Astrocyte of the cerebellum (primary cell): Measurements from ENCODE around the gene PLA1A.

Source experiments
- DNase-seq: peaks from one replicate; pipeline ENCODE4 v3.0.0-alpha.2; 2011; ENCODE audit warnings: low read depth
- H3K4me3 ChIP-seq: 2 replicates; pipeline ENCODE4 v1.5.1; 2011; ENCODE audit warnings: mild to moderate bottlenecking, low read depth, low read length, moderate library complexity
- in situ Hi-C: cut with HindIII; loops from 2 replicates; pipeline ENCODE4 v1.10.0; 2017; ENCODE audit warnings: low sequenced_read_pairs
- TF ChIP-seq, protein P1 (sequence below): IDR thresholded peaks from 2 replicates; pipeline ENCODE4 v1.5.1; 2012; ENCODE audit warnings: low read length, low read depth, moderate library complexity, mild to moderate bottlenecking; ENCODE audit errors: missing control alignments

Gene PLA1A

DNA sequence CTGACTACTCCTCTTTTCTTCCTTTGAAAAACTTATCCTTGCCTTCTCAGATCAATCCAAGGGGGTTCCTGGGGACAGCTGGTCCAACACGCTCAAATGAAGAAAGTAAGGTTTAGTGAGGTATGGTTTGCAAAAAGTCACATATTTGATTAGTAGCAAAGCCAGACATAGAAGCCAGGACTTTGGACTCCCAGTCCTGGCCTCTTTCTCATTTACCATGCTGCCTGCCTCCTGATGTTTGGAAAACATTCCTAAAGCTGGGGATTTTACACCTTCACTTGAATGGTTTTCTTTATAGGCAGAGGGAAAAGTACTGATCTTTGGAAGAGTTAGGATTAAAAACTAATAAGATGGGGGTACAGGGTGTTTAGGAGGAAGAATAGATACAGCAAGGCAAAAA is 48.1 kb downstream of the PLA1A start:
- in situ Hi-C loops = no loop called here
- no peak for DNase-seq
- TF ChIP-seq, protein P1, sequence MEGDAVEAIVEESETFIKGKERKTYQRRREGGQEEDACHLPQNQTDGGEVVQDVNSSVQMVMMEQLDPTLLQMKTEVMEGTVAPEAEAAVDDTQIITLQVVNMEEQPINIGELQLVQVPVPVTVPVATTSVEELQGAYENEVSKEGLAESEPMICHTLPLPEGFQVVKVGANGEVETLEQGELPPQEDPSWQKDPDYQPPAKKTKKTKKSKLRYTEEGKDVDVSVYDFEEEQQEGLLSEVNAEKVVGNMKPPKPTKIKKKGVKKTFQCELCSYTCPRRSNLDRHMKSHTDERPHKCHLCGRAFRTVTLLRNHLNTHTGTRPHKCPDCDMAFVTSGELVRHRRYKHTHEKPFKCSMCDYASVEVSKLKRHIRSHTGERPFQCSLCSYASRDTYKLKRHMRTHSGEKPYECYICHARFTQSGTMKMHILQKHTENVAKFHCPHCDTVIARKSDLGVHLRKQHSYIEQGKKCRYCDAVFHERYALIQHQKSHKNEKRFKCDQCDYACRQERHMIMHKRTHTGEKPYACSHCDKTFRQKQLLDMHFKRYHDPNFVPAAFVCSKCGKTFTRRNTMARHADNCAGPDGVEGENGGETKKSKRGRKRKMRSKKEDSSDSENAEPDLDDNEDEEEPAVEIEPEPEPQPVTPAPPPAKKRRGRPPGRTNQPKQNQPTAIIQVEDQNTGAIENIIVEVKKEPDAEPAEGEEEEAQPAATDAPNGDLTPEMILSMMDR = no peak
- no peak overlapping the region for H3K4me3 ChIP-seq

DNA sequence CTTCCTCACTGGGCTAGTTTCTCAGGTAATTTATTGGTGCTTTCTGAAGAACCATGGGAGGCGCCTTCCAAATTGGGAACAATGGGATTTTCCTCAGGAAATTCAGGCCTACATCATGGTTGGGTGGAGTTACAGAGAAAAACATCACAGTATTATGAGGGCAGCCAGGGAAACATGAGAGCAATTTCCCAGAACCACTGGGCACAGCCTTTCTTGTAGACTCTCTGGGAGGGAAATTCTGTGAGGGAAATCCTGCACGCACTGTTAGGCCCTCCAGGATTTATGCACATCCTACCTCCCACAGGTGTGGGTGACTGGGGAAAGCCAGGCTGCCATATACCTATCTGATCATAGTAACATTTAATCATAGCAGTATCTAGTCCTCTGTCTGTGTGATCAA is 49.5 kb downstream of the PLA1A start:
- in situ Hi-C loops = no loop called here
- TF ChIP-seq, protein P1 = no peak
- no peak for DNase-seq
- no peak overlapping the region for H3K4me3 ChIP-seq

DNA sequence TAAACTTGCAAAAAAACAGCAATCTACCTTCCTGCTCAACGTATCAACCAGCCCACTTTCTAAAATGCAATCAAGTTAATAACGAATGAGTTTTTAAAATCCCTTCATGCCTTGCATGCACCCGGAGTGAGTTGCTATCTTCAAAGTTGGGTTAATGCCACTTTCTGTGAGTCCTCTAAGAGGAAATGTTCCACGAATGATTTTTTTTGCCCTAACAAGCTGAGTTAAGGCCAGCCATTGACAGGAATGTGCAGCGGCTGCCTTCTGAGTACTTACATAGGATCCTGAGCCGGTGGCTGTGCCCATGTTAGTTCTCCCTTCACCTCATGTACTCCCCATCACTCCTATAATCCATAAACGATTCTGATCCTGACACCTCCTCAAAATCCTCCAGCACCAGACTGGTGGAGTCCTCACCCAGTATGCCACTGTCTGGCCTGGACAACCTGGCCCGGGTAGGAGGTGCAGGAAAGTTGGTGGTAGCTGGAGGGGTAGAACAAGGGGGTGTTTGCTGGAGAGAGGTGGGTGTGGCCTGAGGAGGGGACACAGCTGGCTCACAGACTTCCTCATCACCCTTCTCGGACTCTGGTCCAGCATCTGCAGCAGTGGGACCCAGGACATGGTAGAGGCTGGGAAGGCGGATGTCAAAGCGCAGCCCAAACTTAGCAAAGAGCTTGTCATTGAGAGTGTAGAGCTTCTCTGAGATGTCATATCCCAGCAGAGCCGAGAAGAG is 50.3 kb downstream of the PLA1A start:
- no peak for DNase-seq
- H3K4me3 ChIP-seq = no peak overlapping the region
- TF ChIP-seq, protein P1 = no peak
- in situ Hi-C loops = no loop called here

DNA sequence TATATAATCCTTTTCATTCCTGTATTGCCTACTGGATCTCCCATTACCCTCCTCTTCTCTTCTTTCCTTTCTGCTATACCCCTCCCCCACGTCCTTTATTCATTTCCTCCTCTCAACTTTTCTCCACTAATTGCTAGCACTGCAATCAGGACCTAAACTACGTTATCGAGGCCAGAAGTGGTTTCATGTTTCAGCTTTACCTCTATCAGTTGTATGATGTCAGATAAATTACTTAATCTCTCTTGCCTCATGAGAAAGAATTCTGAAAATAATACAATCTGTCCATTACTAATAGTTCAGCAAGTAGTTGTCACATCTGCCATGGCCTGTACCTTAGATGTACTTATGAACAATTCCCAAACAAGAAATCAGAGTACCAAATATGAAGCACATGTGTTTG is 52.1 kb downstream of the PLA1A start:
- no peak for DNase-seq
- H3K4me3 ChIP-seq = no peak overlapping the region
- TF ChIP-seq, protein P1 = no peak
- in situ Hi-C loops = no loop called here

DNA sequence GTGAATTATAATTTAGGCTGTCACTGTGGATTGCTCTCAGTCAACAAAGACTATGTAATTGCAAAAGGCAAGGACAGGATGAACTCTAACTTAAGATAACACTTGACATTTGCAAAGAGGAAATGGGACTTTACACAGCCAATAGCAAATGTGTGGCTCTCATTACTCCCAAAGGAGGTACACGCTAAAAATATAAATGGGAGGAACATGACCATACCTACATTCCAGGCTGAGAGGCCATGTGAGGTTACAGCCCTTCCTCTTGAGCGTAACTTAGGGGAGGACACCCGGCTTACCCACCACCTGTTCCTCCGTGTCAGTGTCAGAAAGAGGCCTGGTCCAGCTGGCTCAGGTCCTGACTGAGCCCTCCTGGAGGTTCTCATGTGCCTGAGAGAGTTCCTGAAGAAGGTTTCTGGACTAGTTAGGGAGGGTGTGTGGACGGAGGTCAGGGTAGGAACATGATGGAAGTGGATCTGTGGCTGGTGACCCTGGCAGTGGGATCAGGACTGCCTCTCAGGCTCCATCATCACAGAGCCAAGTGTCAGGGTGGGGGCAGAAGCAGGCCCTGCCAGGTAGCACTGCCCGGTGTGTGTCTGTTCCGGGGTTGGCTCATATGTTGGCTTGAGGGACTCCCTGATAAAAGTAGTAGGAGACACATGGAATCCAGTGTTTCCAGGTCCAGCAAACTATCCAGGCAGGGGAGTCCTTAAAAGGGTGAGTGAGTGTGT is 54.8 kb downstream of the PLA1A start:
- no peak overlapping the region for H3K4me3 ChIP-seq
- TF ChIP-seq, protein P1 = no peak
- in situ Hi-C loops = no loop called here
- DNase-seq = no peak

DNA sequence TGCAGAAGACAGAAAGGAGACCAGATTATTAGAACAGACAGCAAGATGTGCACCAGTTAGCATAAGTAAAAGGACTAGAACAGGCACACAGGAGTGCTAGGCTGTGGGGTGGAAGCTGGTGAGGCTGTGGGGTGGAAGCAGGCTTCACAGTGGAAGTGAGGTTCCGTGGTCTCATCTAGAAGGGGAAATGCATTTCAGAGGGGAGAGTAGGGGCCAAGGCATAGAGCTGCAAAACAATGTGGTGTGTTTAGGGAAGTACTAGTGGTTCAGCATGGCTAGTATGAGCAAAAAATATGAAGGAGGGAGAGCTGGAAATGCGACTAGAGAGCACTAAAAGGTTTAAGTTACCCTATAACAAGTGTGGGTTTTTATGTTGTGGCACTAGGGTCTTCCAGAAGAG is 56.2 kb downstream of the PLA1A start:
- in situ Hi-C loops = no loop called here
- TF ChIP-seq, protein P1 = no peak
- H3K4me3 ChIP-seq = no peak overlapping the region
- DNase-seq = no peak
